Measurements from ENCODE around the gene ZNF579. TPM values are rescaled to one million over a fixed set of nuclear protein-coding genes. Genes with fewer than 3 reads are reported as not detected.

ZNF579 gene
- total RNA-seq, 2 experiments from 2014 or later: 7.2 TPM

DNA sequence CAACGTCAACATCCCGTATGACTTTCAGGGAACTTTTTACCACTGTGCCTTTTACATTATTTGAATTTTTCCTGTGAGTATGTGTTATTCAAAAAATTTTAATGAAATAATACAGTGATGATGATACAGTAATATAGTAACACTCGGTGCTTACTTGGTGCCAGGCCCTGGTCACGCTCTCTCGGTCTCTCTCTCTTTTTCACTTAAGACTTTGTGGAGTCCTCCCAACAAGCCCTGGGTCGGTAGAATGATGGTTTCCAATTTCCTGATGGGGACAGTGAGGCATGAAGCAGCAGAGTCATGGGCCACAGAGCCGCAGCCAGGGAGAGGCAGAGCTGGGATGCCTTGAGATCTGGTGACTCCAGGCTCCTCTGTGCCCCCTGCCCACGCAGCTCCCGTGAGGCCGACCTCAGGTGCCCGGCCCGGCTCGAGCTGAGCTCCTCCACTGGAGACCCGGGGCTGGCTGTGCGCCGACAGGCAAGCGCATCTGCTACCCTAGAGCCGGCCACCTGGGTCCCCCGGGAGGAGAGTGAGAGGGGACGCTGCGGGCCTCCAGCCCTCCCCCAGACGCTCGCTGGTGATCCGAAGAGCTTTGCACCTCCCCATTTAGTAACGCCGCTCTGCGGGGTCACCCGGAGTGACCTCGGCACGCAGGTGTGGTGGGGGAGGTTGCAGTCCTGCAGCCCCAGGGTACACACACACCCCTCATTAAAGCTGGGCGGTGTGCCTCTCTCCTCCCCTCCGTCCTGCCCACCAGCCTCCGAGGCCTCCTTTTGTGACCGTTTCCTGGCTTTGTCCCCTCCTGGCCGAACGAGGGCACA is 30.9 kb downstream of the ZNF579 start:
- H3K36me3 Mint-ChIP-seq (ENCODE audit: low read depth): no peaks in the 10 kb centered on the region
- ChIA-PET POLR2A (interaction anchor here (1.1 kb wide), 1 partner anchor 349 kb away, joined by 3 read pairs; no protein-coding TSS in a partner anchor), CTCF (no interaction called here)
- H3K4me3 Mint-ChIP-seq: no peak overlapping the region
- DNase-seq: no peak
- peaks cover 9% of the 10 kb centered on the region for H3K27me3 Mint-ChIP-seq
- no peak overlapping the region for H3K27ac Mint-ChIP-seq
- TF ChIP-seq, protein P1, sequence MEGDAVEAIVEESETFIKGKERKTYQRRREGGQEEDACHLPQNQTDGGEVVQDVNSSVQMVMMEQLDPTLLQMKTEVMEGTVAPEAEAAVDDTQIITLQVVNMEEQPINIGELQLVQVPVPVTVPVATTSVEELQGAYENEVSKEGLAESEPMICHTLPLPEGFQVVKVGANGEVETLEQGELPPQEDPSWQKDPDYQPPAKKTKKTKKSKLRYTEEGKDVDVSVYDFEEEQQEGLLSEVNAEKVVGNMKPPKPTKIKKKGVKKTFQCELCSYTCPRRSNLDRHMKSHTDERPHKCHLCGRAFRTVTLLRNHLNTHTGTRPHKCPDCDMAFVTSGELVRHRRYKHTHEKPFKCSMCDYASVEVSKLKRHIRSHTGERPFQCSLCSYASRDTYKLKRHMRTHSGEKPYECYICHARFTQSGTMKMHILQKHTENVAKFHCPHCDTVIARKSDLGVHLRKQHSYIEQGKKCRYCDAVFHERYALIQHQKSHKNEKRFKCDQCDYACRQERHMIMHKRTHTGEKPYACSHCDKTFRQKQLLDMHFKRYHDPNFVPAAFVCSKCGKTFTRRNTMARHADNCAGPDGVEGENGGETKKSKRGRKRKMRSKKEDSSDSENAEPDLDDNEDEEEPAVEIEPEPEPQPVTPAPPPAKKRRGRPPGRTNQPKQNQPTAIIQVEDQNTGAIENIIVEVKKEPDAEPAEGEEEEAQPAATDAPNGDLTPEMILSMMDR (IDR thresholded peaks at IDR 0.05): no peak
- peaks cover 2% of the 10 kb centered on the region for H3K4me1 Mint-ChIP-seq (ENCODE audit: low read depth)
- intact Hi-C loops (cut with micrococcal nuclease): no loop called here
- ATAC-seq: no peak
- no peaks in the 10 kb centered on the region for H3K9me3 Mint-ChIP-seq

DNA sequence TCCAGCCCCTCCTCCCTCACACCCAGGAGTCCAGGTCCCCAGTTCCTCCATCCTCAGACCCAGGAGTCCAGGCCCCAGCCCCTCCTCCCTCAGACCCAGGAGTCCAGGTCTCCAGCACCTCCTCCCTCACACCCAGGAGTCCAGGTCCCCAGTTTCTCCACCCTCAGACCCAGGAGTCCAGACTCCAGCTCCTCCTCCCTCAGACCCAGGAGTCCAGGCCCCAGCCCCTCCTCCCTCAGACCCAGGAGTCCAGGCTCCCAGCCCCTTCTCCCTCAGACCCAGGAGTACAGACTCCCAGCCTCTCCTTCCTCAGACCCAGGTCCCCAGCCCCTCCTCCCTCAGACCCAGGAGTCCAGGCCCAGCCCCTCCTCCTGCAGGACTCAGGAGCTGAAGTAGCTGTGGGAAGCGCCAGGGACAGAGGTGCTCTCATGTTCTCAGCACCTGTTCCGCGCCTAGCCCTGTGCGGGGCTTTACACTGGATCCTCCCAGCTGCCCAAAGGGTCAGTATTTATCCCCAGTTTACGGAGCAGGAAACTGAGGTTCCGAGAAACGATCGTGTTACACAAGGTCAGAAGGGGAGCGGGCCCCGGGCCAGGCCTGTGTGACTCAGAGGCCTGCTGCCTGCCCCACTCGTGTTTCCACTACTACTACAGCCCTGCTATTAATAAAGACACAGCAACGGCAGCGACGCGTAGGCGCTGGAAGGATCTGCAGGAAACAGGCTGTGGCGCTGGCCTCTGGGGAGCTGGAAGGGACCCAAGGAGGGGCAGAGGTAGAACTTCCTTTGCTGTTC is 33.6 kb downstream of the ZNF579 start:
- no peaks in the 10 kb centered on the region for H3K36me3 Mint-ChIP-seq (ENCODE audit: low read depth)
- DNase-seq: no peak
- intact Hi-C loops (cut with micrococcal nuclease): no loop called here
- ChIA-PET CTCF (interaction anchor here (0.6 kb wide), 1 partner anchor 598 kb away, joined by 3 read pairs; no protein-coding TSS in a partner anchor), POLR2A (no interaction called here)
- no peak overlapping the region for H3K27ac Mint-ChIP-seq
- no peaks in the 10 kb centered on the region for H3K9me3 Mint-ChIP-seq
- peaks cover 7% of the 10 kb centered on the region for H3K27me3 Mint-ChIP-seq
- peaks cover 2% of the 10 kb centered on the region for H3K4me1 Mint-ChIP-seq (ENCODE audit: low read depth)
- TF ChIP-seq, protein P1 (IDR thresholded peaks at IDR 0.05): no peak
- no peak overlapping the region for H3K4me3 Mint-ChIP-seq
- ATAC-seq: no peak

- ATAC-seq (no peak), DNase-seq (no peak)
- Mint-ChIP-seq H3K4me1 (ENCODE audit: low read depth) (peaks cover 2% of the 10 kb centered on the region), H3K9me3 (no peaks in the 10 kb centered on the region), H3K4me3 (no peak overlapping the region), H3K27me3 (peaks cover 7% of the 10 kb centered on the region), H3K27ac (no peak overlapping the region), H3K36me3 (ENCODE audit: low read depth) (no peaks in the 10 kb centered on the region)
- TF ChIP-seq, protein P1 (IDR thresholded peaks at IDR 0.05): no peak
- ChIA-PET CTCF (no interaction called here), POLR2A (no interaction called here)
- intact Hi-C loops (cut with micrococcal nuclease): no loop called here
These were observed 34.6 kb downstream of the ZNF579 start for GRCh38 chr19:55546011-55546410.

GRCh38 chr19:55545443-55545842 is 35.2 kb downstream of the ZNF579 start, which contains the start of gene SBK3:
TSS of gene SBK3 (minus strand) at chr19:55545543. CDS start at chr19:55545543, 0 bp downstream.
- H3K9me3 Mint-ChIP-seq: no peaks in the 10 kb centered on the region
- intact Hi-C loops (cut with micrococcal nuclease): no loop called here
- peaks cover 7% of the 10 kb centered on the region for H3K27me3 Mint-ChIP-seq
- TF ChIP-seq, protein P1 (IDR thresholded peaks at IDR 0.05): no peak
- CTCF ChIA-PET: no interaction called here
- no peak within 1 kb of the TSS for H3K27ac Mint-ChIP-seq
- DNase-seq (no peak), ATAC-seq (no peak)
- peaks cover 2% of the 10 kb centered on the region for H3K4me1 Mint-ChIP-seq (ENCODE audit: low read depth)
- POLR2A ChIA-PET: no interaction called here
- no peaks in the 10 kb centered on the region for H3K36me3 Mint-ChIP-seq (ENCODE audit: low read depth)
- no peak within 1 kb of the TSS for H3K4me3 Mint-ChIP-seq

All from activated CD8-positive, alpha-beta T cell treated with anti-CD3 and anti-CD28 coated beads for 36 hours (primary cell).